ENCODE measurements around the gene HIPK1. TPM values are rescaled to one million over a fixed set of nuclear protein-coding genes. Genes with fewer than 3 reads are reported as not detected.

Gene HIPK1
- total and polyA plus RNA-seq, 10 of the 15 experiments (the other 5 are each of a cell fraction or from before 2014, with no cell fraction given), result 4.2 to 33.9 (median 11.4) TPM

DNA sequence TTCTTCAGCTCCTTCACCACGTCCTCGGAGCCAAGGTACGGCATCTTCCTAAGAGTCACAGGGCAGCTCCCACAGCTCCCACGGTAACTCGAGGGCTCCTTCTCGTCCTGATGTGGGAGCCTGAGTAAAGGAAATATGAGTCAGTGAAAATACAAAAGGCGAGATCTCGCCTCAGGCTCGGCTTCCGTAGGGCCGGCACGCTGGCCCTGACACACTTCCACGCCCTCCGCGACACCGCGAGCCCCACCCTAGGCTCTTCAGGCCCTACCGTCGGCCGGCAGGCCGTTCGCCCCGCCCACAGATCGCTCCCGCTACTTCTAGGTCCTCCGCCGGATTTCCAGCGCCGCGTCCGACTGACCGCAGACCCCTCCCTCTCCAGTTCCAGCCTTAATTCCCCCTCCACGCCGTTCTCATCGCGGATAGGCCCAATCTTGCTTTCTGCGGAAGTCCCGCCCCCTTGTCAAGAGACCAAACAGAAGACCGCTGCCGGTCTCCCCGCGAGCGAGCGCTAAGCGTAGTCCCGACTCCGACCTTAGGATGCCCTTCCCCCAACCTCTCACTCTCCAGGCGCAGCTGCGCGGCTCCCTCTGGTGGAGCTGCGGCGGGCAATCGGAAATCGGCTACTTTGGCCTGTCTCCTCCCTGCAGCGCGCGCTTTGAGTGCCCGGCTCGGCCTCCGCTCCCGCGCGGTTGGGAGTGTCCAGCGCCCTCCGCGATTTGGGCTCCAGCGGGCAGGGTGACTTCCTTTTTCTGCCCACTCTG is 24.3 kb upstream of the HIPK1 start, which contains the start of the genes AP4B1 and DCLRE1B (continued):
- peak; percentile 62; the same call in 1 of the 2 replicates for TF ChIP-seq ZNF384 (IDR thresholded peaks at IDR 0.05; ENCODE audit: borderline replicate concordance, low read depth, low read length)
- peak; percentile 38; the same call in 1 of the 2 replicates for TF ChIP-seq NRF1 (conservative IDR thresholded peaks at IDR 0.05; ENCODE audit: low read depth, low read length)
- peak; percentile 98 for TF ChIP-seq NBN (IDR thresholded peaks at IDR 0.05)
- peak; percentile 94 for TF ChIP-seq TCF12 (IDR thresholded peaks at IDR 0.05; ENCODE audit: low read depth, low read length)
- TF ChIP-seq SUZ12 (IDR thresholded peaks at IDR 0.05; ENCODE audit: unreplicated experiment), result no peak
- TF ChIP-seq SRF (IDR thresholded peaks at IDR 0.05; ENCODE audit: low read depth in 2 of 2, low read length in 2 of 2), result peak; percentile 87 to 99
- TF ChIP-seq CBX5 (IDR thresholded peaks at IDR 0.05; ENCODE audit: low read depth), result peak; percentile 97
- TF ChIP-seq BHLHE40 (IDR thresholded peaks at IDR 0.05; ENCODE audit: borderline replicate concordance in 1 of 2, low read depth in 2 of 2, low read length in 1 of 2), result peak; percentile 68
- TF ChIP-seq ZNF24 (IDR thresholded peaks at IDR 0.05), result peak; percentile 84
- no peak for TF ChIP-seq NFXL1 (IDR thresholded peaks at IDR 0.05; ENCODE audit: borderline replicate concordance)
- TF ChIP-seq, protein P1, sequence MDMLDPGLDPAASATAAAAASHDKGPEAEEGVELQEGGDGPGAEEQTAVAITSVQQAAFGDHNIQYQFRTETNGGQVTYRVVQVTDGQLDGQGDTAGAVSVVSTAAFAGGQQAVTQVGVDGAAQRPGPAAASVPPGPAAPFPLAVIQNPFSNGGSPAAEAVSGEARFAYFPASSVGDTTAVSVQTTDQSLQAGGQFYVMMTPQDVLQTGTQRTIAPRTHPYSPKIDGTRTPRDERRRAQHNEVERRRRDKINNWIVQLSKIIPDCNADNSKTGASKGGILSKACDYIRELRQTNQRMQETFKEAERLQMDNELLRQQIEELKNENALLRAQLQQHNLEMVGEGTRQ (IDR thresholded peaks at IDR 0.05; ENCODE audit: borderline replicate concordance, low read depth, low read length), result no peak
- TF ChIP-seq EP300 (IDR thresholded peaks at IDR 0.05; ENCODE audit: borderline replicate concordance in 1 of 2, control insufficient read depth in 1 of 2, low read depth in 2 of 2, low read length in 2 of 2), result peak in 1 of 2 experiments; percentile 69; a peak in 1 of 4 replicates
- no peak for TF ChIP-seq HDAC2 (IDR thresholded peaks at IDR 0.05)
- TF ChIP-seq MYC (IDR thresholded peaks at IDR 0.05; ENCODE audit: insufficient read depth, insufficient read length, insufficient replicate concordance, low read length, severe bottlenecking), result peak; percentile 53
- TF ChIP-seq, protein P2, sequence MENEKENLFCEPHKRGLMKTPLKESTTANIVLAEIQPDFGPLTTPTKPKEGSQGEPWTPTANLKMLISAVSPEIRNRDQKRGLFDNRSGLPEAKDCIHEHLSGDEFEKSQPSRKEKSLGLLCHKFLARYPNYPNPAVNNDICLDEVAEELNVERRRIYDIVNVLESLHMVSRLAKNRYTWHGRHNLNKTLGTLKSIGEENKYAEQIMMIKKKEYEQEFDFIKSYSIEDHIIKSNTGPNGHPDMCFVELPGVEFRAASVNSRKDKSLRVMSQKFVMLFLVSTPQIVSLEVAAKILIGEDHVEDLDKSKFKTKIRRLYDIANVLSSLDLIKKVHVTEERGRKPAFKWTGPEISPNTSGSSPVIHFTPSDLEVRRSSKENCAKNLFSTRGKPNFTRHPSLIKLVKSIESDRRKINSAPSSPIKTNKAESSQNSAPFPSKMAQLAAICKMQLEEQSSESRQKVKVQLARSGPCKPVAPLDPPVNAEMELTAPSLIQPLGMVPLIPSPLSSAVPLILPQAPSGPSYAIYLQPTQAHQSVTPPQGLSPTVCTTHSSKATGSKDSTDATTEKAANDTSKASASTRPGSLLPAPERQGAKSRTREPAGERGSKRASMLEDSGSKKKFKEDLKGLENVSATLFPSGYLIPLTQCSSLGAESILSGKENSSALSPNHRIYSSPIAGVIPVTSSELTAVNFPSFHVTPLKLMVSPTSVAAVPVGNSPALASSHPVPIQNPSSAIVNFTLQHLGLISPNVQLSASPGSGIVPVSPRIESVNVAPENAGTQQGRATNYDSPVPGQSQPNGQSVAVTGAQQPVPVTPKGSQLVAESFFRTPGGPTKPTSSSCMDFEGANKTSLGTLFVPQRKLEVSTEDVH (IDR thresholded peaks at IDR 0.05; ENCODE audit: low read depth, partially characterized antibody), result peak; percentile 74
- TF ChIP-seq RCOR1 (conservative IDR thresholded peaks at IDR 0.05; ENCODE audit: low read depth, low read length), result 0 out of 2 replicates have a peak, but pooled peaks have one; percentile 68
- TF ChIP-seq ZSCAN29 (IDR thresholded peaks at IDR 0.05), result peak; percentile 11; the same call in 1 of the 2 replicates
- peak; percentile 90 for TF ChIP-seq RUNX3 (IDR thresholded peaks at IDR 0.05; ENCODE audit: low read length)
- 0 out of 2 replicates have a peak, but pooled peaks have one; percentile 11 for TF ChIP-seq RAD51 (IDR thresholded peaks at IDR 0.05)
- 0 out of 2 replicates have a peak, but pooled peaks have one; percentile 1 for TF ChIP-seq JUND (IDR thresholded peaks at IDR 0.05; ENCODE audit: low read depth, low read length)
- peak; percentile 75; the same call in 2 of the 3 replicates for TF ChIP-seq POU2F2 (IDR thresholded peaks at IDR 0.05; ENCODE audit: borderline replicate concordance, low read depth, low read length)
- TF ChIP-seq BCL11A (IDR thresholded peaks at IDR 0.05; ENCODE audit: low read depth, low read length), result no peak
- TF ChIP-seq EZH2 (IDR thresholded peaks at IDR 0.05; ENCODE audit: borderline replicate concordance, control insufficient read depth, low read depth, low read length), result no peak
- TF ChIP-seq, protein P3, sequence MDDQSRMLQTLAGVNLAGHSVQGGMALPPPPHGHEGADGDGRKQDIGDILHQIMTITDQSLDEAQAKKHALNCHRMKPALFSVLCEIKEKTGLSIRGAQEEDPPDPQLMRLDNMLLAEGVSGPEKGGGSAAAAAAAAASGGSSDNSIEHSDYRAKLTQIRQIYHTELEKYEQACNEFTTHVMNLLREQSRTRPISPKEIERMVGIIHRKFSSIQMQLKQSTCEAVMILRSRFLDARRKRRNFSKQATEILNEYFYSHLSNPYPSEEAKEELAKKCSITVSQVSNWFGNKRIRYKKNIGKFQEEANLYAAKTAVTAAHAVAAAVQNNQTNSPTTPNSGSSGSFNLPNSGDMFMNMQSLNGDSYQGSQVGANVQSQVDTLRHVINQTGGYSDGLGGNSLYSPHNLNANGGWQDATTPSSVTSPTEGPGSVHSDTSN (IDR thresholded peaks at IDR 0.05; ENCODE audit: insufficient replicate concordance, low read depth, low read length), result peak; percentile 31
- peak; percentile 100 for TF ChIP-seq RB1 (IDR thresholded peaks at IDR 0.05; ENCODE audit: borderline replicate concordance)
- TF ChIP-seq STAT3 (IDR thresholded peaks at IDR 0.05; ENCODE audit: low read depth, low read length), result no peak

Measured in GM12878 (cell line).